Adipocyte (in vitro differentiated cells): ENCODE results near the gene LANCL1.

Source experiments
- DNase-seq: peaks from one replicate; pipeline ENCODE4 v3.0.0-alpha.2; 2015; ENCODE audit warnings: low read depth
- H3K27me3 ChIP-seq: replicated peaks from 2 replicates; pipeline ENCODE4 v1.7.0; 2013; ENCODE audit warnings: mild to moderate bottlenecking, low read length, moderate library complexity; ENCODE audit not compliant: control insufficient read depth, insufficient read depth
- H3K36me3 ChIP-seq: 2 replicates; pipeline ENCODE4 v1.7.0; 2013; ENCODE audit warnings: low read length, mild to moderate bottlenecking, moderate library complexity; ENCODE audit not compliant: control insufficient read depth, insufficient read depth, severe bottlenecking
- H3K4me1 ChIP-seq: 2 replicates; pipeline ENCODE4 v1.7.0; 2013; ENCODE audit warnings: mild to moderate bottlenecking, low read length, moderate library complexity; ENCODE audit not compliant: control insufficient read depth, insufficient read depth
- H3K4me3 ChIP-seq: 2 replicates; pipeline ENCODE4 v1.7.0; 2013; ENCODE audit warnings: mild to moderate bottlenecking, low read length, moderate library complexity
- H3K9ac ChIP-seq: 2 replicates; pipeline ENCODE4 v1.7.0; 2013; ENCODE audit warnings: mild to moderate bottlenecking, low read length, moderate library complexity
- H3K9me3 ChIP-seq: 2 replicates; pipeline ENCODE4 v1.7.0; 2013; ENCODE audit warnings: mild to moderate bottlenecking, low read length, moderate library complexity; ENCODE audit not compliant: control insufficient read depth

Gene LANCL1

GRCh38 chr2:210493528-210493927, 17.0 kb upstream of the LANCL1 start:
- Histone ChIP-seq H3K4me1 (peaks cover 5% of the 10 kb centered on the region), H3K36me3 (no peaks in the 10 kb centered on the region), H3K9ac (no peak overlapping the region), H3K27me3 (no peaks in the 10 kb centered on the region), H3K4me3 (no peak overlapping the region), H3K9me3 (no peaks in the 10 kb centered on the region)
- DNase-seq: no peak

DNA sequence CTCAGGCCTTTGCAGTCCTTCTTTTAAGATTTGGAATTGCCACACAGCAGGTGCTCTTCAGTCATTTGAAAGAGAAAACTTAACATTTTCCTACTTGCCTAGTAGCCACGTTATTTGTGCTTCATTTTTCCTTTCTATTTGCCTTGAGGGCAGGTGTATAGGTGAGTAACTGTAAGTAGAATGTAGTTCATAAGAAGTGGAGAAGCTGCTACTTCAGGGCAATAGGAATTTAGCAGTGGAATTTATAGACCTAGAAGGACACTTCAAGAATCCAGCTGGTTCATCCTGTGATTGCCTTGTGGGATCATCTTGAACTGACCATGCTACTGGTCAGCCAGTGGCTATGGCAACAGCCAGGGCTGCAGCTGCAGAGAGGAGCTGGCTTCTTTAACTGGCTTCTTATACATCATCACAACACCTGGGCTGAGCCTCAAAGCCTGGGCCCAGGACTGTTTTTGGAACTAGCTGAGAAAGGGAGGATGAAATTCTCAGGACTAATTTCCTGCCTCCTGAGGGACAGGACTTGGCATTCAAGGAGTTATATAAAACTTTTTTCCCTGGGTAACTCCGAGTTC, 5.1 kb upstream of the LANCL1 start:
- no peaks in the 10 kb centered on the region for H3K9me3 ChIP-seq
- H3K27me3 ChIP-seq: no peaks in the 10 kb centered on the region
- DNase-seq: no peak
- peaks cover 5% of the 10 kb centered on the region for H3K4me1 ChIP-seq
- H3K9ac ChIP-seq: no peak overlapping the region
- no peak overlapping the region for H3K4me3 ChIP-seq
- H3K36me3 ChIP-seq: no peaks in the 10 kb centered on the region

GRCh38 chr2:210480764-210481163, 4.2 kb upstream of the LANCL1 start:
- Histone ChIP-seq H3K4me3 (no peak overlapping the region), H3K27me3 (no peaks in the 10 kb centered on the region), H3K9me3 (no peaks in the 10 kb centered on the region), H3K9ac (no peak overlapping the region), H3K36me3 (no peaks in the 10 kb centered on the region), H3K4me1 (peaks cover 7% of the 10 kb centered on the region)
- no peak for DNase-seq

- no peak for DNase-seq
- Histone ChIP-seq H3K36me3 (no peaks in the 10 kb centered on the region), H3K9ac (no peak overlapping the region), H3K9me3 (no peaks in the 10 kb centered on the region), H3K27me3 (no peaks in the 10 kb centered on the region), H3K4me3 (no peak overlapping the region), H3K4me1 (peaks cover 9% of the 10 kb centered on the region)
Measured at GRCh38 chr2:210480079-210480478, 3.5 kb upstream of the LANCL1 start.

- Histone ChIP-seq H3K36me3 (no peaks in the 10 kb centered on the region), H3K4me3 (no peak overlapping the region), H3K9me3 (no peaks in the 10 kb centered on the region), H3K9ac (no peak overlapping the region), H3K4me1 (peaks cover 13% of the 10 kb centered on the region), H3K27me3 (no peaks in the 10 kb centered on the region)
- DNase-seq: no peak
Measured at GRCh38 chr2:210478661-210479060, 2.1 kb upstream of the LANCL1 start.

- Histone ChIP-seq H3K36me3 (peaks cover 5% of the 10 kb centered on the region), H3K27me3 (no peaks in the 10 kb centered on the region), H3K9ac (peak overlapping the region; percentile 93), H3K4me3 (peak overlapping the region; percentile 94), H3K4me1 (peaks cover 13% of the 10 kb centered on the region), H3K9me3 (no peaks in the 10 kb centered on the region)
- peak; percentile 48 for DNase-seq
Measured at GRCh38 chr2:210477496-210477895, 937 bp upstream of the LANCL1 start.

DNA sequence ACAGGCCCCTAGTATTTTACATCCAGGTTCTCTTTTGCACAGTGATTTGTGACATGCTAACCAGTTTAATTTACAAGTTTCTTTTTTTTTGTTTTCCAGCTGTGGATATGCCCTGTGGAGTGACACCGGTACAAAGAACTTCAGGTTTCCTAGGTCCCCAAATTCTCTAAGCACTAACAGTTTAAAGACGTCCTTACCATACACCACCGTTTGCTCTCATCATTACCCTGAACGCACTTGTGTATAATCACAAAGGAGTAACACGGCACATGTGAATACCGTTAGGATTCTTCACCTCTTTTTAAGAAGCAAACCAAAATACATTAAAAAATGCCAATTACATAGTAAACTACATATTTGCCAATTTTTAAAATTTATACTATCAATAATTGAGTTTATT, 853 bp downstream of the LANCL1 start:
- H3K27me3 ChIP-seq: no peaks in the 10 kb centered on the region
- peak overlapping the region; percentile 93 for H3K9ac ChIP-seq
- peak overlapping the region; percentile 94 for H3K4me3 ChIP-seq
- H3K9me3 ChIP-seq: no peaks in the 10 kb centered on the region
- DNase-seq: peak; percentile 15
- peaks cover 13% of the 10 kb centered on the region for H3K4me1 ChIP-seq
- peaks cover 20% of the 10 kb centered on the region for H3K36me3 ChIP-seq

DNA sequence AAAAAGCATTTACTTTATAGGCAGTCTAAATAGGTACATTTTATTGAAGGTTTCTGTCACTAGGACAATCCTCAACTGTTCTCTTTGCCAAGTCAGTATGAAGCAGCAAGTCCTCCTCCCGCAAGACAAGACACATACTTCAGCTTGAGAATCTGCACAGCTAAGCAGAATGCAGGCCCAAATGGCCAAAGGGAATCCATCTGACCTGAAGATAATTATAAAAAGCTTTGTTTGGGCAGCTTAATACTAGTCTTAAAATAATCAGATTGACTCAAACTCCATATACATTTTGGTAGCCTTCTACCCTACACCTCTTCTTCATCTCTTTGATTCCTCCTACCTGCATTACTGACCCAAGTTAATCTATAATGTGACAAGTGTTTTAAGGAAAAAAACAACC, 1.8 kb downstream of the LANCL1 start:
- Histone ChIP-seq H3K4me1 (peaks cover 13% of the 10 kb centered on the region), H3K36me3 (peaks cover 29% of the 10 kb centered on the region), H3K9me3 (no peaks in the 10 kb centered on the region), H3K27me3 (no peaks in the 10 kb centered on the region), H3K9ac (no peak overlapping the region), H3K4me3 (no peak overlapping the region)
- DNase-seq: no peak

- H3K4me1 ChIP-seq: peaks cover 22% of the 10 kb centered on the region
- DNase-seq: no peak
- no peak overlapping the region for H3K4me3 ChIP-seq
- no peaks in the 10 kb centered on the region for H3K27me3 ChIP-seq
- H3K36me3 ChIP-seq: peaks cover 46% of the 10 kb centered on the region
- H3K9me3 ChIP-seq: no peaks in the 10 kb centered on the region
- H3K9ac ChIP-seq: no peak overlapping the region
Measured at GRCh38 chr2:210461401-210461800, 15.2 kb downstream of the LANCL1 start.

DNA sequence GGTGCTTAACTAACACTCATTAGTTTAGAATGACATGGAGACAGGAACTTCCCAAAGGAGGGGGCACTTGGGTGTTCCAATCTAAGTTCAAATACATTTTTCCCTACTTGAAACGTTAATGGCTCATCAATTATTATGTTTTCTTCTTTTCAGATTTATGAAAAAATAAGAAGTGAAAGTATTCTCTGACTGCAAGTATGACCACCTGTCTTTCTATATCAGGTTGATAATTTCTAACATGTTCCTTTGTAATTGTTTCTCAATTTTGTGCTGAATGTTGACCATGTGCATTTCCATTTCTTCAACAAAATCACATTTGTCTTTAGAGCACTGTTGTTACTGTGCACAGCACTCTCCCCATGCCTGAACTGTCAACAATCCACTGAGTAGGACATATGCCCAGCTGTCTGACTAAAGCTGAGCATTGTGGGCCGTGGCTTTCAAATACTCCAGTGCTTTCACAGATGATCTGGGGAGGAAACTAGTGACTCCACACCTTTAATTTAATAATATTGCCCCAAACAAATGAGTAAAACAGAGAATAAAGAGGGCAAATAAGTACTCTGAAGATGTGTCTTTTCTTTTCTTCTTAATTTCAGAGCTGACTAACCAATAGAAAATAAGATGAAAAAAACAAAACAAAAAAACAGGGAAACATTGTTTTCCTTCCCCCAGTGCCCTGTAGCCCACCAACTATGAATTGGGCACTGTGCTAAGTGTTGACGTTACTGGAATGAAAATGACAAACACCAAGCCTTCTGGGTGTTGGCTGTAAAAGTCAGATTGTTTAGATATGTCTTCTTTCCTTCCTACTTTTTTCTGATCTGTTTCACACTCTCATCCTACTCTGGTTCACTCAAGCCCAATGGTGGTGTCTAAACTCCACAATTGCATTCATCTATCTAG, 16.0 kb downstream of the LANCL1 start:
- Histone ChIP-seq H3K36me3 (peaks cover 39% of the 10 kb centered on the region), H3K4me3 (no peak overlapping the region), H3K27me3 (no peaks in the 10 kb centered on the region), H3K9me3 (no peaks in the 10 kb centered on the region), H3K9ac (no peak overlapping the region), H3K4me1 (peaks cover 22% of the 10 kb centered on the region)
- no peak for DNase-seq

- Histone ChIP-seq H3K9me3 (no peaks in the 10 kb centered on the region), H3K9ac (no peak overlapping the region), H3K36me3 (peaks cover 37% of the 10 kb centered on the region), H3K27me3 (no peaks in the 10 kb centered on the region), H3K4me1 (peaks cover 22% of the 10 kb centered on the region), H3K4me3 (no peak overlapping the region)
- DNase-seq: no peak
Measured at GRCh38 chr2:210459880-210460279, 16.7 kb downstream of the LANCL1 start.
